LNCAP (cell line): ENCODE results near the gene HS3ST3A1.

Source experiments
- CTCF ChIP-seq: fragments of 450-650 bp; IDR thresholded peaks from 2 replicates; pipeline ENCODE4 v1.5.1; 2017; ENCODE audit warnings: mild to moderate bottlenecking

HS3ST3A1 gene

DNA sequence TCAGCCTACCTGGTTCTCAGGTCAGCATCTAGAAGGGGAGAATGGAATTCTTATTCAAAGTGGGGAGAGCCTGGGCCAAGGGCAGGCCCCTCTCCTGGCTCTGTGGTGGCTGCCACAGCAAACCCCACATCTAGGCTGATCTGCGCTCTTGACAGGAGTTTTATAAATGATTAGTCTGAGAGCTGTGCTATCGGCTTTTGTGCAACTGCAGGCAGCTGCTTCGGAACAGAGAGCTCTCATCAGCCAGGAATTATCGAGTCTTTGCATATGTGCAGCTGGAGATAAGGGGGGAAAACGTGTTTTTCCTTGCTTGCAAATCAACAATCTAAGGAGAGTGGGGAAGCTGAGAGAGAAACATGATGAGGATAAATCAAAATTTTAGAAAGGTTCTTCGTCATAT lies 91.7 kb downstream of the HS3ST3A1 start:
- TF ChIP-seq CTCF = no peak

GRCh38 chr17:13509527-13509926 lies 92.2 kb downstream of the HS3ST3A1 start:
- TF ChIP-seq CTCF = no peak

DNA sequence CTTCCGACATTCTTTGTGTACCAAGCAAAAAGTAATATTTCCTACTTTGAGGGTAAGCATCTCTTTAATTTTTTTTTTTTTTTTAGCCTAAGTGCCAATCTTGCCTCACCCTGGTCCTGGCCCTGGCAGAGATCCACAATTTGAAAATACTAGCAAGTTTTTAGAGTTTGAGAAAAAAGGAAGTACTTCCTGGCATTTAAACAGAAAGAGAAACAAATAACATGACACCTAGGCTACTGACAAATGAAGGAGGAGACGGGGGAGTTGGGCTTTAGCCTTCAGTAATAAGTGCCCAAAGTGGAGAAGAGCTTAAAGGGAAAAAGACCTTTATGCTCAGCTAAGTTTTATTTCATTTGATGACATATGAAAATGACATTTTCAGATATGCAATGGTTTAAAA lies 92.8 kb downstream of the HS3ST3A1 start:
- TF ChIP-seq CTCF = no peak

GRCh38 chr17:13503526-13503925 lies 98.2 kb downstream of the HS3ST3A1 start:
- no peak for TF ChIP-seq CTCF

- TF ChIP-seq CTCF = no peak
Observed at GRCh38 chr17:13502263-13502662, 99.5 kb downstream of the HS3ST3A1 start.

DNA sequence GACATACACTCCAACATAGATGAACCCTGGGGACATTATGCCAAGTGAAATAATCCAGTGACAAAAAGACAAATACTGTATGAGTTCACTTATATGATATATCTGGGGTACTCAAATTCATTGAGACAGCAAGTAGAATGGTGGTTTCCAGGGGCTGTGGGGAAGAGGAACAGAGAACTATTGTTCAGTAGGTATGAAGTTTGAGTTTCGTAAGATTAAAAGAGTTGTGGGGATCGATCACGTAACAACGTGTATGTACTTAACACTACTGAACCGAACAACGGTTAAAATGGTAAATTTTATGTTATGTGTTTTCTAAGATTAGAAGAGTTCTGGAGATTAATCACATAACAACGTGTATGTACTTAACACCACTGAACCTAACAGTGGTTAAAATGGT lies 100.8 kb downstream of the HS3ST3A1 start:
- TF ChIP-seq CTCF = no peak

- no peak for TF ChIP-seq CTCF
Observed at GRCh38 chr17:13498184-13498583, 103.5 kb downstream of the HS3ST3A1 start.

DNA sequence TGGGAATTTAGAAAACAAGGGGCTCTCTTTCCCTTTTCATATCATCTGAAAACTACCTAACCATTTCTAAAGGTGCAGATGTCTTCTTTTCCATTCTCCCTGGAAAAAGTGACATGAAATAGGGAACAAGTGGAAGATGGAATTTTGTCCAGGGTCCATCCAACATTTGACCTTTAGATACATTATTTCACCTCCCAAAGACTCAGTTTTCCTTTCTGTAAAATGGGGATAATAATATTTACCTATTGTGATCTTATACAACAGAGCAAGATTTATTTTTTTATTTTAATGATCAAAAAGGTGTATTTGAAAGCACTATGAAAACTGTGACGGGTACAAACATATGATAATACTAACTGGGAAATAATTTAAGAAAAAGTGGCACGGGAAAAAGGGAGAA lies 106.3 kb downstream of the HS3ST3A1 start:
- no peak for TF ChIP-seq CTCF
